ENCODE measurements around the gene MRPL12.

DNA sequence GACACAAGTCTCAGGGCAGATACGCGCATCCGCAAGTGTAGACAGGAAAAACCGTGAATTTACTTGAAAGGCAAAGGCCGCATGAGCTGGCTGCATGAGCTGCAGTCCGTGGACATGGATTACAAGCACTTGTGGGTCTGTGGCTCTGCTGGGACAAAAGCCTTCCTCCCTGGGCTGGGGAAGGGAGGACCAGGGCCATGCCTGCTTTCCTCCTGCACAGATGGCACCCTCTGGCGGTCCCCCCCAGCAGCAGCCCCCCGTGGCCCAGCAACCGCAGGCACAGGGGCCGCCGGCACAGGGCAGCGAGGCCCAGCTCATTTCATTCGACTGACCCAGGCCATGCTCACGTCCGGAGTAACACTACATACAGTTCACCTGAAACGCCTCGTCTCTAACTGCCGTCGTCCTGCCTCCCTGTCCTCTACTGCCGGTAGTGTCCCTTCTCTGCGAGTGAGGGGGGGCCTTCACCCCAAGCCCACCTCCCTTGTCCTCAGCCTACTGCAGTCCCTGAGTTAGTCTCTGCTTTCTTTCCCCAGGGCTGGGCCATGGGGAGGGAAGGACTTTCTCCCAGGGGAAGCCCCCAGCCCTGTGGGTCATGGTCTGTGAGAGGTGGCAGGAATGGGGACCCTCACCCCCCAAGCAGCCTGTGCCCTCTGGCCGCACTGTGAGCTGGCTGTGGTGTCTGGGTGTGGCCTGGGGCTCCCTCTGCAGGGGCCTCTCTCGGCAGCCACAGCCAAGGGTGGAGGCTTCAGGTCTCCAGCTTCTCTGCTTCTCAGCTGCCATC is 1.7 kb upstream of the MRPL12 start:
- TF ChIP-seq EZH2 (optimal IDR thresholded peaks at IDR 0.05; ENCODE audit: low read depth, low read length), result no peak
- TF ChIP-seq, protein P1, sequence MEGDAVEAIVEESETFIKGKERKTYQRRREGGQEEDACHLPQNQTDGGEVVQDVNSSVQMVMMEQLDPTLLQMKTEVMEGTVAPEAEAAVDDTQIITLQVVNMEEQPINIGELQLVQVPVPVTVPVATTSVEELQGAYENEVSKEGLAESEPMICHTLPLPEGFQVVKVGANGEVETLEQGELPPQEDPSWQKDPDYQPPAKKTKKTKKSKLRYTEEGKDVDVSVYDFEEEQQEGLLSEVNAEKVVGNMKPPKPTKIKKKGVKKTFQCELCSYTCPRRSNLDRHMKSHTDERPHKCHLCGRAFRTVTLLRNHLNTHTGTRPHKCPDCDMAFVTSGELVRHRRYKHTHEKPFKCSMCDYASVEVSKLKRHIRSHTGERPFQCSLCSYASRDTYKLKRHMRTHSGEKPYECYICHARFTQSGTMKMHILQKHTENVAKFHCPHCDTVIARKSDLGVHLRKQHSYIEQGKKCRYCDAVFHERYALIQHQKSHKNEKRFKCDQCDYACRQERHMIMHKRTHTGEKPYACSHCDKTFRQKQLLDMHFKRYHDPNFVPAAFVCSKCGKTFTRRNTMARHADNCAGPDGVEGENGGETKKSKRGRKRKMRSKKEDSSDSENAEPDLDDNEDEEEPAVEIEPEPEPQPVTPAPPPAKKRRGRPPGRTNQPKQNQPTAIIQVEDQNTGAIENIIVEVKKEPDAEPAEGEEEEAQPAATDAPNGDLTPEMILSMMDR (IDR thresholded peaks at IDR 0.05; ENCODE audit: low read length), result peak; percentile 34
- no peak for TF ChIP-seq EZH2phosphoT487 (IDR thresholded peaks at IDR 0.05; ENCODE audit: low read length)

All from MM.1S (cell line).